ENCODE measurements around the gene GLYATL1. TPM values are rescaled to one million over a fixed set of nuclear protein-coding genes. Genes with fewer than 3 reads are reported as not detected.
"Not testable (repeated sequence)": the region's sequence is repeated elsewhere in the genome, so short reads cannot be mapped to it uniquely, and the experiment has no call there.

The GLYATL1 gene
- total RNA-seq, 1 donor from 2014 or later: 1.9 TPM

GRCh38 chr11:58992489-58992888, 53.2 kb downstream of the GLYATL1 start:
- Mint-ChIP-seq H3K4me1 (no peaks in the 10 kb centered on the region), H3K4me3 (no peak overlapping the region)
- TF ChIP-seq CTCF (conservative IDR thresholded peaks at IDR 0.05): no peak

GRCh38 chr11:58994171-58994570, 54.9 kb downstream of the GLYATL1 start:
- H3K27me3 Mint-ChIP-seq (ENCODE audit: low read depth): peaks cover 9% of the 10 kb centered on the region
- no peaks in the 10 kb centered on the region for H3K36me3 Mint-ChIP-seq (ENCODE audit: low read depth)
- DNase-seq (ENCODE audit: low read depth, low spot score): no peak
- no peak for TF ChIP-seq CTCF (conservative IDR thresholded peaks at IDR 0.05)
- H3K4me3 Mint-ChIP-seq: no peak overlapping the region
- no peak overlapping the region for H3K27ac Mint-ChIP-seq (ENCODE audit: unreplicated experiment)
- H3K9me3 Mint-ChIP-seq: no peaks in the 10 kb centered on the region
- no peaks in the 10 kb centered on the region for H3K4me1 Mint-ChIP-seq

More at GRCh38 chr11:58992489-58992888, 53.2 kb downstream of the GLYATL1 start:
- DNase-seq (ENCODE audit: low read depth, low spot score): no peak
- H3K27me3 Mint-ChIP-seq (ENCODE audit: low read depth): peaks cover 19% of the 10 kb centered on the region
- H3K27ac Mint-ChIP-seq (ENCODE audit: unreplicated experiment): no peak overlapping the region
- H3K9me3 Mint-ChIP-seq: peaks cover 5% of the 10 kb centered on the region
- H3K36me3 Mint-ChIP-seq (ENCODE audit: low read depth): no peaks in the 10 kb centered on the region

- DNase-seq (ENCODE audit: low read depth, low spot score): no peak
- no peaks in the 10 kb centered on the region for H3K4me1 Mint-ChIP-seq
- H3K9me3 Mint-ChIP-seq: no peaks in the 10 kb centered on the region
- no peak overlapping the region for H3K27ac Mint-ChIP-seq (ENCODE audit: unreplicated experiment)
- H3K27me3 Mint-ChIP-seq (ENCODE audit: low read depth): peaks cover 9% of the 10 kb centered on the region
- TF ChIP-seq CTCF (conservative IDR thresholded peaks at IDR 0.05): no peak
- H3K4me3 Mint-ChIP-seq: no peak overlapping the region
- H3K36me3 Mint-ChIP-seq (ENCODE audit: low read depth): no peaks in the 10 kb centered on the region
Measured at GRCh38 chr11:58998480-58999290, 59.4 kb downstream of the GLYATL1 start.

- Mint-ChIP-seq H3K27ac (ENCODE audit: unreplicated experiment) (no peak overlapping the region), H3K27me3 (ENCODE audit: low read depth) (peaks cover 9% of the 10 kb centered on the region)
- no peak for TF ChIP-seq CTCF (conservative IDR thresholded peaks at IDR 0.05)
Measured at GRCh38 chr11:58999291-58999680, 60.0 kb downstream of the GLYATL1 start.

GRCh38 chr11:59000003-59000402, 60.7 kb downstream of the GLYATL1 start:
- no peak for TF ChIP-seq CTCF (conservative IDR thresholded peaks at IDR 0.05)
- no peak overlapping the region for H3K4me3 Mint-ChIP-seq
- DNase-seq (ENCODE audit: low read depth, low spot score): no peak
- no peak overlapping the region for H3K27ac Mint-ChIP-seq (ENCODE audit: unreplicated experiment)
- peaks cover 9% of the 10 kb centered on the region for H3K27me3 Mint-ChIP-seq (ENCODE audit: low read depth)
- no peaks in the 10 kb centered on the region for H3K4me1 Mint-ChIP-seq
- H3K9me3 Mint-ChIP-seq: no peaks in the 10 kb centered on the region
- H3K36me3 Mint-ChIP-seq (ENCODE audit: low read depth): no peaks in the 10 kb centered on the region

More at GRCh38 chr11:58999291-58999680, 60.0 kb downstream of the GLYATL1 start:
- no peak for DNase-seq (ENCODE audit: low read depth, low spot score)
- H3K4me3 Mint-ChIP-seq: no peak overlapping the region
- no peaks in the 10 kb centered on the region for H3K4me1 Mint-ChIP-seq
- no peaks in the 10 kb centered on the region for H3K36me3 Mint-ChIP-seq (ENCODE audit: low read depth)
- no peaks in the 10 kb centered on the region for H3K9me3 Mint-ChIP-seq

GRCh38 chr11:59002006-59002405, 62.7 kb downstream of the GLYATL1 start:
- not testable (repeated sequence) for H3K4me1 Mint-ChIP-seq; DNase-seq (ENCODE audit: low read depth, low spot score); H3K27ac Mint-ChIP-seq (ENCODE audit: unreplicated experiment); H3K4me3 Mint-ChIP-seq; H3K9me3 Mint-ChIP-seq; H3K27me3 Mint-ChIP-seq (ENCODE audit: low read depth); H3K36me3 Mint-ChIP-seq (ENCODE audit: low read depth)
